ENCODE data around the gene TCN2.

DNA sequence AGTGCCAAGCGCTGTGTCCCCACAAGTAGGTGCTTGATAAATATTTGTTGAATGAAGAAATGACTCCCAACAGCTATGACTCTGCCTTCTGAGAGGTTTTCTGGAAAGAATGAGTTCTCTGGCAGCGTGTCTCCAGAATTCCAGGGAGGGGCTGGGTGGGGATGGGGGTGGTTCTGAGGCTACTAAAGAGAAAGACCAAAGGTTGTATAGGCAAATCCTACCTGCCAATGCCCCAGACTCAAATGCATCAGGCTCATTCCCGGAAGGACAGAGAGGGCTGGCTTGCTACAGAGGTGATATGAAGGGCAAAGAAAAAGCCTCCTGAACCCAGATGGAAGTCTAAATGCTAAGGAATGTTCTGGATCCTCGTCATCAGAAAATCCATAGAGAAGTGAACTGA is 58.8 kb downstream of the TCN2 start:
- TF ChIP-seq EP300 (IDR thresholded peaks at IDR 0.05; ENCODE audit: low read length) (no peak), MYBL2 (IDR thresholded peaks at IDR 0.05; ENCODE audit: low read depth) (no peak), MYBL2 (CRISPR knock-in tag; IDR thresholded peaks at IDR 0.05; ENCODE audit: borderline replicate concordance) (no peak), ERF (CRISPR knock-in tag; IDR thresholded peaks at IDR 0.05) (no peak)

All from K562 (cell line).